B cell (primary cell): ENCODE measurements around the gene PTGES3. TPM values are rescaled to one million over a fixed set of nuclear protein-coding genes. Genes with fewer than 3 reads are reported as not detected.

Source experiments
- ATAC-seq: fragments of 200-7000 bp; cut with Tn5 transposase; one replicate; pipeline ENCODE4 v1.10.0; 2021; ENCODE audit warnings: low read depth, mild to moderate bottlenecking, moderate number of reproducible peaks, moderate library complexity
- CTCF ChIA-PET: fragments of 350-600 bp; sonication (Branson Sonifier 250); formaldehyde crosslinking; loops from one replicate; lab custom pipeline; 2021; ENCODE audit warnings: antibody characterized with exemption, inconsistent platforms; lab: Charles Lee
- POLR2A ChIA-PET: fragments of 350-600 bp; sonication (Branson Sonifier 250); formaldehyde crosslinking; loops from one replicate; lab custom pipeline; 2021; ENCODE audit warnings: antibody characterized with exemption; lab: Charles Lee
- DNase-seq: peaks from one replicate; pipeline ENCODE4 v3.0.0; 2013
- H2AFZ ChIP-seq: 2 replicates; pipeline ENCODE4 v1.6.1; 2012; ENCODE audit warnings: mild to moderate bottlenecking, low read depth, low read length; ENCODE audit not compliant: insufficient read depth, poor library complexity, severe bottlenecking
- H3K27ac ChIP-seq, 2 donors: 1 replicate in 1 of 2; 2 replicates in 1 of 2; pipeline ENCODE4 v1.5.1; 2012 to 2013; ENCODE audit warnings: low read length in 2 of 2, mild to moderate bottlenecking in 2 of 2, moderate library complexity in 1 of 2
- H3K27me3 ChIP-seq, 4 experiments: fragments of 200-600 bp in 1 of 4; sonication (generic) in 1 of 4; replicated peaks in 1 of 4; 1 replicate in 2 of 4; 2 replicates in 2 of 4; pipeline versions ENCODE4 v1.6.1 to v1.7.0; 2013 to 2016; ENCODE audit warnings: low read length in 3 of 4, mild to moderate bottlenecking in 2 of 4, mixed read lengths in 1 of 4, moderate library complexity in 1 of 4; ENCODE audit not compliant: insufficient read depth in 4 of 4, control insufficient read depth in 3 of 4; ENCODE audit errors: control extremely low read depth in 1 of 4
- H3K36me3 ChIP-seq, 2 experiments: replicated peaks in 1 of 2; 1 replicate in 1 of 2; 2 replicates in 1 of 2; pipeline versions ENCODE4 v1.6.1 to v1.7.1; 2013; ENCODE audit warnings: low read length in 1 of 2; ENCODE audit not compliant: insufficient read depth in 2 of 2, control insufficient read depth in 1 of 2; ENCODE audit errors: control extremely low read depth in 1 of 2, extremely low read depth in 1 of 2
- H3K4me1 ChIP-seq, 2 donors: fragments of 200-600 bp in 1 of 2; sonication (generic) in 1 of 2; 1 replicate in 1 of 2; 2 replicates in 1 of 2; pipeline versions ENCODE4 v1.5.1 to v1.6.1; 2013 to 2017; ENCODE audit warnings: low read length in 2 of 2; ENCODE audit not compliant: control insufficient read depth in 2 of 2, insufficient read depth in 2 of 2
- H3K4me2 ChIP-seq: replicated peaks from 2 replicates; pipeline ENCODE3; 2012; ENCODE audit warnings: mild to moderate bottlenecking, low read depth, low read length; ENCODE audit not compliant: poor library complexity, severe bottlenecking
- H3K4me3 ChIP-seq, 5 experiments: fragments of 200-600 bp in 1 of 5; sonication (generic) in 1 of 5; 1 replicate in 3 of 5; 2 replicates in 2 of 5; pipeline versions ENCODE4 v1.5.1 to v1.7.0; 2011 to 2016; ENCODE audit warnings: low read length in 4 of 5, mild to moderate bottlenecking in 4 of 5, low read depth in 2 of 5, control low read depth in 1 of 5, moderate library complexity in 1 of 5; ENCODE audit not compliant: insufficient read depth in 1 of 5; ENCODE audit errors: control extremely low read depth in 1 of 5, extremely low read depth in 1 of 5
- H3K79me2 ChIP-seq: fragments of 200-600 bp; sonication (generic); one replicate; pipeline ENCODE4 v1.6.0; 2016; ENCODE audit warnings: low read length; ENCODE audit not compliant: control insufficient read depth, insufficient read depth
- H3K9ac ChIP-seq: fragments of 200-600 bp; sonication (generic); 2 replicates; pipeline ENCODE4 v1.6.1; 2017; ENCODE audit warnings: mild to moderate bottlenecking, low read length, moderate library complexity
- H3K9me3 ChIP-seq, 3 donors: one replicate each; pipeline versions ENCODE4 v1.6.1 to v1.7.1; 2013; ENCODE audit warnings: low read length in 2 of 3; ENCODE audit not compliant: control insufficient read depth in 2 of 3, insufficient read depth in 1 of 3; ENCODE audit errors: control extremely low read depth in 1 of 3
- H4K20me1 ChIP-seq: 2 replicates; pipeline ENCODE4 v1.6.0; 2012; ENCODE audit warnings: mild to moderate bottlenecking, low read length; ENCODE audit not compliant: insufficient read depth, control insufficient read depth, poor library complexity, severe bottlenecking
- H3K27ac Mint-ChIP-seq: one replicate; pipeline ENCODE4 v1.8.0; 2021; ENCODE audit warnings: mixed read lengths
- H3K27me3 Mint-ChIP-seq: one replicate; pipeline ENCODE4 v1.8.0; 2021; ENCODE audit warnings: mixed read lengths
- H3K4me1 Mint-ChIP-seq: one replicate; pipeline ENCODE4 v1.8.0; 2021; ENCODE audit warnings: mixed read lengths
- H3K4me3 Mint-ChIP-seq: one replicate; pipeline ENCODE4 v1.8.0; 2021; ENCODE audit warnings: mixed read lengths
- H3K9me3 Mint-ChIP-seq: one replicate; pipeline ENCODE4 v1.8.0; 2022; ENCODE audit warnings: mixed read lengths; ENCODE audit not compliant: insufficient read depth
- EZH2 ChIP-seq: IDR thresholded peaks from 2 replicates; pipeline ENCODE4 v1.6.1; 2012; ENCODE audit warnings: borderline replicate concordance, low read depth, mild to moderate bottlenecking, moderate library complexity, low read length; ENCODE audit not compliant: insufficient read depth, poor library complexity, severe bottlenecking
- WGBS: methylation state at CpG from one replicate; pipeline ENCODE4 v1.1.5; 2013; ENCODE audit warnings: missing lambda C conversion rate; ENCODE audit not compliant: insufficient coverage; 5-methylcytosine and 5-hydroxymethylcytosine counted together
- intact Hi-C: fragments of 100-400 bp; cut with micrococcal nuclease; formaldehyde crosslinking; loops from one replicate; pipeline ENCODE4 v1.10.0; 2022
- polyA plus RNA-seq: library from polyadenylated mRNA; depleted of rRNA; stranded (reverse); fragments of >200 nt; gene quantifications from 2 replicates; pipeline ENCODE4 v1.2.3, GENCODE V29; 2012
- total RNA-seq, 2 donors: library from RNA; stranded (reverse); fragments of 120-200 nt in 1 of 2; gene quantifications; 1 replicate in 1 of 2; 2 replicates in 1 of 2; pipeline versions ENCODE4 v1.2.3 to v1.2.4, GENCODE V29; 2013 to 2022
- TF ChIP-seq, protein P1 (sequence below): fragments of 200-600 bp; IDR thresholded peaks from one replicate; pipeline ENCODE4 v1.8.0; 2022; ENCODE audit warnings: antibody characterized with exemption, mild to moderate bottlenecking

Gene PTGES3
- total and polyA plus RNA-seq, 2 donors (not counting 1 experiment from before 2014, with no cell fraction given): 35.3 to 121 TPM

DNA sequence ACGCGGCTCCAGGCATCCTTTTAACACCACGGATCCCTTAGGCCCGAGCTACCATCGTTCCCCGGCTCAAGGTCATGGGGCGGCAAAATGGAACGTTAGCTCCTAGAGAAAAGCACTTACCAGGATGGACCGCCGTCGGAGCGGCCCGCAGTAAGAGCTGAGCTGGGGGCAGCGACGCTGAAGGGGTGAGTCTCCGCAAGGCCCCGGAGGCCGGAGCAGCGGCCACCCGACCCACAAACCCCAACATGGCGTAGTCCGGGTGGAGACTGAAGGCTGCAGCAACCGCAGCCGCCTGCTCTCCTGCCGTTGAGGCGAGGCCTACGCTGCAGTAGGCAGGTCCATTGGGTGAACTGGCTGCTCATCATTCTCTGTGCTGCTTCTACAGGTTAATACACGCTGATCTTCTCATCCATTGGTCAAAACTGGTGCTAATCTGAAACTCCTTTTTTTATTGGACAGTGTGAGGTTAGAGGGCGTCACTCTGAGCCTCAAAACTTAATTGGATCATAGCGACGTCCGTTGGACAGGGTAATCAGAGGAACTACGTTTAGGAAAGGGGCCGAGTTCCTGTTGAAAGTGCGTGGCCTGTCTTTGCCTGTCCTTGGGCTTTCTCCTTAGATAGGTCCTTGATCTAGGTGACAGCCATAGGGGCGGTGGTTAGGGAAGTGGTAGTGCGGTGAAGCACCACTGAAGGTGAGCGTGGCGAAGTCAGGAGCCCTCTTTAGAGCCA lies 42.2 kb downstream of the PTGES3 start, which contains the start of gene ATP5F1B:
ATP5F1B (minus strand) TSS at position 268 of the 730 bp plus-strand sequence; CDS start at position 247, 21 bp downstream.
- H3K4me1 Mint-ChIP-seq: peaks cover 29% of the 10 kb centered on the region
- peak within 1 kb of the TSS; percentile 84 for H3K4me2 ChIP-seq
- H3K4me3 ChIP-seq: peak within 1 kb of the TSS; percentile 86 to 100 (median 94)
- ChIA-PET CTCF (interaction anchor here (0.6 to 3.6 kb wide), 8 partner anchors 11 to 598 kb away, joined by 3 to 33 read pairs (median 4); no protein-coding TSS in a partner anchor), POLR2A (interaction anchor here (0.5 to 4.1 kb wide), 7 partner anchors 10 to 465 kb away, joined by 4 to 33 read pairs (median 10); partner anchors contain the start of genes BAZ2A, PTGES3 and STAT6)
- H3K27ac ChIP-seq: peak within 1 kb of the TSS; percentile 85 to 91
- H3K4me3 Mint-ChIP-seq: peak within 1 kb of the TSS; percentile 79
- under 1% methylated on average over 34 of the region's 39 CpGs for WGBS
- peak within 1 kb of the TSS; percentile 97 for H3K27ac Mint-ChIP-seq
- no peaks in the 10 kb centered on the region for H3K27me3 ChIP-seq
- no peak for TF ChIP-seq EZH2
- TF ChIP-seq, protein P1, sequence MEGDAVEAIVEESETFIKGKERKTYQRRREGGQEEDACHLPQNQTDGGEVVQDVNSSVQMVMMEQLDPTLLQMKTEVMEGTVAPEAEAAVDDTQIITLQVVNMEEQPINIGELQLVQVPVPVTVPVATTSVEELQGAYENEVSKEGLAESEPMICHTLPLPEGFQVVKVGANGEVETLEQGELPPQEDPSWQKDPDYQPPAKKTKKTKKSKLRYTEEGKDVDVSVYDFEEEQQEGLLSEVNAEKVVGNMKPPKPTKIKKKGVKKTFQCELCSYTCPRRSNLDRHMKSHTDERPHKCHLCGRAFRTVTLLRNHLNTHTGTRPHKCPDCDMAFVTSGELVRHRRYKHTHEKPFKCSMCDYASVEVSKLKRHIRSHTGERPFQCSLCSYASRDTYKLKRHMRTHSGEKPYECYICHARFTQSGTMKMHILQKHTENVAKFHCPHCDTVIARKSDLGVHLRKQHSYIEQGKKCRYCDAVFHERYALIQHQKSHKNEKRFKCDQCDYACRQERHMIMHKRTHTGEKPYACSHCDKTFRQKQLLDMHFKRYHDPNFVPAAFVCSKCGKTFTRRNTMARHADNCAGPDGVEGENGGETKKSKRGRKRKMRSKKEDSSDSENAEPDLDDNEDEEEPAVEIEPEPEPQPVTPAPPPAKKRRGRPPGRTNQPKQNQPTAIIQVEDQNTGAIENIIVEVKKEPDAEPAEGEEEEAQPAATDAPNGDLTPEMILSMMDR: no peak
- H4K20me1 ChIP-seq: peaks cover 26% of the 10 kb centered on the region
- H3K27me3 Mint-ChIP-seq: no peaks in the 10 kb centered on the region
- DNase-seq (peak; percentile 97), ATAC-seq (peak; percentile 97)
- H3K9me3 ChIP-seq: no peaks in the 10 kb centered on the region
- H3K79me2 ChIP-seq: peaks cover 51% of the 10 kb centered on the region
- H3K9me3 Mint-ChIP-seq: no peaks in the 10 kb centered on the region
- peak within 1 kb of the TSS; percentile 99 for H3K9ac ChIP-seq
- H2AFZ ChIP-seq: peak within 1 kb of the TSS; percentile 89
- H3K36me3 ChIP-seq: peaks cover 0 to 33% of the 10 kb centered on the region in 2 experiments
- intact Hi-C loops: loop anchor here (1.0 kb wide), 3 partner anchors 9 to 79 kb away; partner anchors contain the start of genes NACA and PTGES3
- H3K4me1 ChIP-seq: peaks cover 21 to 22% of the 10 kb centered on the region in 2 donors
